ENCODE measurements around the gene CLEC20A. TPM values are rescaled to one million over a fixed set of nuclear protein-coding genes. Genes with fewer than 3 reads are reported as not detected.

CLEC20A gene
- total and polyA plus RNA-seq, 2 of the 8 experiments (the other 6 are each of a cell fraction or from before 2014, with no cell fraction given), result not detected

DNA sequence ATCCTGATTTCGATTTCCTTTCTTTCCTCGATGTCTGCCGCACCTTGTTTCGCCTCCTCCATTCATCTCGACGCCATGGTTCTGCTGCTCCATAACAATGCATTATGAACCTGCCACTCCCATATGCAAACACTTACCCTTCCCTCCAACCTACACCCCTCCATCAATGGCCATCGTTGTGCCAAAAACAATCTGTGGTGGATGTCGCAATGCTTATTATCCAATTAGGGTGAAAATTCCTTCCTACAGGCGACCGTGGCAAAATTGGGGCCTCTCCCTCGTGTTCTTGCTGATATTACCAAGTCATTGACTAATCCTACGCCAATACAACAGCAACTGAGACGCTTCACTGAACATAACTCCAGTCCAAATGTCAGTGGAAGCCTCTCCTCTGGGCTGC lies 40.3 kb downstream of the CLEC20A start (continued):
- no peak for TF ChIP-seq HDAC6 (IDR thresholded peaks at IDR 0.05; ENCODE audit: low read depth, low read length)

Data from H1 (cell line).